Upper lobe of right lung (tissue), 1 donor: ENCODE measurements around the gene SCN4B. TPM values are rescaled to one million over a fixed set of nuclear protein-coding genes. Genes with fewer than 3 reads are reported as not detected.

Experiments
- ATAC-seq: fragments of 200-7000 bp; cut with Tn5 transposase; one replicate; pipeline ENCODE4 v1.9.1; 2020; ENCODE audit warnings: mild to moderate bottlenecking, moderate library complexity
- DNase-seq: peaks from one replicate; pipeline ENCODE4 v3.0.0-alpha.2; 2020
- H3K27ac ChIP-seq: fragments of 200-600 bp; one replicate; pipeline ENCODE4 v1.8.0; 2022
- H3K27me3 ChIP-seq: fragments of 200-600 bp; one replicate; pipeline ENCODE4 v1.8.0; 2022; ENCODE audit warnings: mild to moderate bottlenecking
- H3K36me3 ChIP-seq: fragments of 200-600 bp; one replicate; pipeline ENCODE4 v1.8.0; 2022
- H3K4me1 ChIP-seq: fragments of 200-600 bp; one replicate; pipeline ENCODE4 v1.8.0; 2022
- H3K4me3 ChIP-seq: fragments of 200-600 bp; one replicate; pipeline ENCODE4 v1.8.0; 2022; ENCODE audit warnings: mild to moderate bottlenecking
- H3K9me3 ChIP-seq: fragments of 200-600 bp; one replicate; pipeline ENCODE4 v1.8.0; 2022
- intact Hi-C: fragments of 100-400 bp; cut with DNase I; formaldehyde crosslinking; loops from one replicate; pipeline ENCODE4 v1.11.0; 2022
- total RNA-seq: library from RNA; stranded (reverse); fragmentation: NEBNext Ultra II Directional; extraction: Animal tissue kit (Norgen Biotek cat#: 25700); gene quantifications from one replicate; pipeline ENCODE4 v1.2.1, GENCODE V29; 2021
- TF ChIP-seq, protein P1 (sequence below): fragments of 200-600 bp; IDR thresholded peaks from one replicate; pipeline ENCODE4 v1.8.0; 2022; ENCODE audit warnings: antibody characterized with exemption
- donor health status: DM: no; HTN: yes; CAD: no; lungs with severe emphysema.

The SCN4B gene
- total RNA-seq, 1 donor from 2014 or later, result 7.2 TPM

- Histone ChIP-seq H3K27ac (no peak overlapping the region), H3K36me3 (no peaks in the 10 kb centered on the region), H3K9me3 (no peaks in the 10 kb centered on the region), H3K27me3 (no peaks in the 10 kb centered on the region), H3K4me3 (no peak overlapping the region), H3K4me1 (peaks cover 10% of the 10 kb centered on the region)
- ATAC-seq (peak; percentile 61), DNase-seq (no peak)
- TF ChIP-seq, protein P1, sequence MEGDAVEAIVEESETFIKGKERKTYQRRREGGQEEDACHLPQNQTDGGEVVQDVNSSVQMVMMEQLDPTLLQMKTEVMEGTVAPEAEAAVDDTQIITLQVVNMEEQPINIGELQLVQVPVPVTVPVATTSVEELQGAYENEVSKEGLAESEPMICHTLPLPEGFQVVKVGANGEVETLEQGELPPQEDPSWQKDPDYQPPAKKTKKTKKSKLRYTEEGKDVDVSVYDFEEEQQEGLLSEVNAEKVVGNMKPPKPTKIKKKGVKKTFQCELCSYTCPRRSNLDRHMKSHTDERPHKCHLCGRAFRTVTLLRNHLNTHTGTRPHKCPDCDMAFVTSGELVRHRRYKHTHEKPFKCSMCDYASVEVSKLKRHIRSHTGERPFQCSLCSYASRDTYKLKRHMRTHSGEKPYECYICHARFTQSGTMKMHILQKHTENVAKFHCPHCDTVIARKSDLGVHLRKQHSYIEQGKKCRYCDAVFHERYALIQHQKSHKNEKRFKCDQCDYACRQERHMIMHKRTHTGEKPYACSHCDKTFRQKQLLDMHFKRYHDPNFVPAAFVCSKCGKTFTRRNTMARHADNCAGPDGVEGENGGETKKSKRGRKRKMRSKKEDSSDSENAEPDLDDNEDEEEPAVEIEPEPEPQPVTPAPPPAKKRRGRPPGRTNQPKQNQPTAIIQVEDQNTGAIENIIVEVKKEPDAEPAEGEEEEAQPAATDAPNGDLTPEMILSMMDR, result no peak
- intact Hi-C loops, result no loop called here
Measured at GRCh38 chr11:118088531-118088930, 64.1 kb downstream of the SCN4B start.

DNA sequence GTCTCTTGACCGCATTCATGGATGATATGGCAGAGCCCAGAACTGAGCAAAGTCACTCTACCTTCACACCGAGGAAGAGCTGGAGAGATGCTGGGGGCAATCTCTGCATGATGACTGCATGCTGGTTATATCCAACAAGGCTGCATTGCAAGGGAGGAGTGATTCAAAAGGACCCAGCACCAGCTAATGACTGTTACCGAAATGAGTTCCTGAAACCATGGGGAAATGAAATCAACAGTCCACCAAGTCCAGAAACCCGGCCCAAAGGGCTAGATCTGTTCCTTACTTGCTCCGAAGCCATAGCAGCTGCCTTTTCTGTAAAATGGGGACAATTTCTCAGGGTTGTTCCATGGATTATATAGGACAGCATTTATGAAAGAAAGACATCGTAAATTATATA is 64.7 kb downstream of the SCN4B start:
- no peak for ATAC-seq
- Histone ChIP-seq H3K9me3 (no peaks in the 10 kb centered on the region), H3K36me3 (no peaks in the 10 kb centered on the region), H3K4me3 (no peak overlapping the region), H3K27me3 (no peaks in the 10 kb centered on the region), H3K27ac (no peak overlapping the region), H3K4me1 (peaks cover 10% of the 10 kb centered on the region)
- DNase-seq, result no peak
- TF ChIP-seq, protein P1, result no peak
- intact Hi-C loops, result no loop called here

GRCh38 chr11:118086913-118087768 is 65.5 kb downstream of the SCN4B start, which contains the start of gene SMIM35:
TSS of gene SMIM35 (minus strand) at chr11:118086963. CDS start at chr11:118086757, 206 bp downstream.
- Histone ChIP-seq H3K27me3 (no peaks in the 10 kb centered on the region), H3K4me1 (peaks cover 10% of the 10 kb centered on the region), H3K36me3 (no peaks in the 10 kb centered on the region), H3K27ac (no peak within 1 kb of the TSS), H3K4me3 (no peak within 1 kb of the TSS), H3K9me3 (no peaks in the 10 kb centered on the region)
- TF ChIP-seq, protein P1, result no peak
- intact Hi-C loops, result no loop called here
- DNase-seq, result no peak
- no peak for ATAC-seq

DNA sequence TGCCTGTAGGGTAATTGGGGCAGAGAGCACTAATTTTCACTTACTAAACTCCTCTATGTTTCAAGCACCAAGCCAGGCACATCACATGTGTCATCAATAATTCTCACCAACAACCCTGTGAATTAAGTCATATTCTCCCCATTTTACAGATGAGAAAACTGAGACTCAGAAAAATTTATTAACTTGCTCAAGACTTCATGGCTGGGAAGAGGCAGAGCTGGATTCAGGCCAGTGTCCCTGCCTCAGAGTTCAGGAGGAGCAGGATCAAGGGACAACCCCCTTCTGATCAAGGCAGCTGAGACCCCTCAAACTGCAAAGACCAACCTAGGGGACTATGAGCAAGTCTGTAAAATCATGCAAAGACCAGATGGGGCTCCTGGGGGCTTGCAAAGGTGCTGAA is 68.0 kb downstream of the SCN4B start:
- Histone ChIP-seq H3K36me3 (no peaks in the 10 kb centered on the region), H3K27ac (no peak overlapping the region), H3K4me3 (no peak overlapping the region), H3K4me1 (peaks cover 10% of the 10 kb centered on the region), H3K27me3 (no peaks in the 10 kb centered on the region), H3K9me3 (no peaks in the 10 kb centered on the region)
- ATAC-seq, result no peak
- intact Hi-C loops, result no loop called here
- TF ChIP-seq, protein P1, result no peak
- DNase-seq, result no peak

GRCh38 chr11:118084247-118084646 is 68.4 kb downstream of the SCN4B start:
- no peak overlapping the region for H3K27ac ChIP-seq
- no peaks in the 10 kb centered on the region for H3K36me3 ChIP-seq
- intact Hi-C loops, result no loop called here
- ATAC-seq, result peak; percentile 75
- H3K4me1 ChIP-seq, result peaks cover 10% of the 10 kb centered on the region
- H3K9me3 ChIP-seq, result no peaks in the 10 kb centered on the region
- no peak for DNase-seq
- TF ChIP-seq, protein P1, result no peak
- no peak overlapping the region for H3K4me3 ChIP-seq
- H3K27me3 ChIP-seq, result no peaks in the 10 kb centered on the region

Other genes with a start within 250 kb of the SCN4B start
- gene TMPRSS13, start 223.4 kb downstream of the SCN4B start, total RNA-seq, result 9.9 TPM
- 33.8 TPM for gene IL10RA, start 166.4 kb downstream of the SCN4B start, total RNA-seq
- gene TMPRSS4, start 75.7 kb downstream of the SCN4B start, total RNA-seq, result 3.0 TPM
- gene SMIM35, start 65.9 kb downstream of the SCN4B start, total RNA-seq, result not detected
- gene SCN2B, start 23.8 kb upstream of the SCN4B start, total RNA-seq, result 2.5 TPM
- 87.9 TPM for gene JAML, start 72.2 kb upstream of the SCN4B start, total RNA-seq
- 11.8 TPM for gene MPZL3, start 99.5 kb upstream of the SCN4B start, total RNA-seq
- 119 TPM for gene MPZL2, start 111.5 kb upstream of the SCN4B start, total RNA-seq
- gene CD3E, start 151.9 kb upstream of the SCN4B start, total RNA-seq, result 14.5 TPM
- gene CD3D, start 189.9 kb upstream of the SCN4B start, total RNA-seq, result 8.5 TPM
- gene CD3G, start 191.5 kb upstream of the SCN4B start, total RNA-seq, result 6.5 TPM
- 40.0 TPM for gene UBE4A, start 206.8 kb upstream of the SCN4B start, total RNA-seq
- gene ATP5MG, start 248.8 kb upstream of the SCN4B start, total RNA-seq, result 140 TPM